Endothelial cell of umbilical vein (primary cell): ENCODE data around the gene GPAT2. TPM values are rescaled to one million over a fixed set of nuclear protein-coding genes. Genes with fewer than 3 reads are reported as not detected.
"Not testable (repeated sequence)": the region's sequence is repeated elsewhere in the genome, so short reads cannot be mapped to it uniquely, and the experiment has no call there.

Source experiments
- BruUV-seq: library from RNA; stranded (reverse); fragments of 400-500 nt; replicated peaks from 2 replicates; lab custom pipeline; 2021; lab: Mats Ljungman, UMichigan
- CTCF ChIA-PET: fragments of 300-600, 350-600 bp; sonication (Branson Sonifier 250); formaldehyde crosslinking; loops from one replicate; lab custom pipeline; 2021; ENCODE audit warnings: antibody characterized with exemption, inconsistent platforms; lab: Charles Lee
- POLR2A ChIA-PET: fragments of 300-600, 350-600 bp; sonication (Branson Sonifier 250); formaldehyde crosslinking; loops from one replicate; lab custom pipeline; 2021; ENCODE audit warnings: antibody characterized with exemption, inconsistent platforms; lab: Charles Lee
- DNase-seq: peaks from one replicate; pipeline ENCODE4 v3.0.0-alpha.2; 2011; ENCODE audit warnings: low read depth, low spot score
- FAIRE-seq: peaks from 2 replicates; lab custom pipeline; 2011; peaks lifted over from hg19 to GRCh38; lab: Jason Lieb, UNC
- H2AFZ ChIP-seq: 2 replicates; pipeline ENCODE4 v1.6.0; 2012; ENCODE audit warnings: low read depth, low read length, control low read depth, inconsistent platforms
- H3K27ac ChIP-seq: 2 replicates; pipeline ENCODE4 v1.5.1; 2011; ENCODE audit warnings: low read depth, mild to moderate bottlenecking, control low read depth, low read length, moderate library complexity; ENCODE audit not compliant: insufficient read depth
- H3K27me3 ChIP-seq, 2 experiments: 2 replicates each; pipeline versions ENCODE4 v1.6.0 to v1.6.1; 2011; ENCODE audit warnings: low read length in 2 of 2, mixed read lengths in 1 of 2; ENCODE audit not compliant: control insufficient read depth in 2 of 2, insufficient read depth in 2 of 2
- H3K36me3 ChIP-seq, 2 experiments: 2 replicates in 1 of 2; 3 replicates in 1 of 2; pipeline ENCODE4 v1.5.1; 2011; ENCODE audit warnings: low read length in 2 of 2, mild to moderate bottlenecking in 1 of 2, moderate library complexity in 1 of 2; ENCODE audit not compliant: control insufficient read depth in 2 of 2, insufficient read depth in 2 of 2; ENCODE audit errors: extremely low read depth in 1 of 2
- H3K4me1 ChIP-seq: 3 replicates; pipeline ENCODE4 v1.5.1; 2011; ENCODE audit warnings: mild to moderate bottlenecking, low read length; ENCODE audit not compliant: control insufficient read depth, insufficient read depth; ENCODE audit errors: extremely low read depth
- H3K4me2 ChIP-seq: 2 replicates; pipeline ENCODE4 v1.6.1; 2011; ENCODE audit warnings: low read length, control low read depth, mixed read lengths; ENCODE audit not compliant: insufficient read depth
- H3K4me3 ChIP-seq, 3 experiments: fragments of 200-600 bp in 1 of 3; sonication (generic), shearing (Covaris generic) in 1 of 3; replicated peaks in 1 of 3; 2 replicates each; pipeline ENCODE4 v1.5.1; 2011 to 2016; ENCODE audit warnings: control low read depth in 3 of 3, low read length in 3 of 3, mild to moderate bottlenecking in 2 of 3, inconsistent platforms in 1 of 3, low read depth in 1 of 3, moderate library complexity in 1 of 3; ENCODE audit not compliant: insufficient read depth in 1 of 3
- H3K79me2 ChIP-seq: 2 replicates; pipeline ENCODE4 v1.6.0; 2012; ENCODE audit warnings: low read length, inconsistent platforms; ENCODE audit not compliant: control insufficient read depth, insufficient read depth
- H3K9ac ChIP-seq: replicated peaks from 2 replicates; pipeline ENCODE3; 2011; ENCODE audit warnings: low read length, control low read depth; ENCODE audit not compliant: insufficient read depth; ENCODE audit errors: extremely low read depth
- H3K9me1 ChIP-seq: replicated peaks from 3 replicates; pipeline ENCODE4 v1.6.0; 2011; ENCODE audit warnings: mild to moderate bottlenecking, low read length; ENCODE audit not compliant: control insufficient read depth, insufficient read depth; ENCODE audit errors: extremely low read depth
- H3K9me3 ChIP-seq: replicated peaks from 2 replicates; pipeline ENCODE4 v1.5.1; 2012; ENCODE audit warnings: low read length, inconsistent platforms; ENCODE audit not compliant: control insufficient read depth, insufficient read depth
- H4K20me1 ChIP-seq: replicated peaks from 2 replicates; pipeline ENCODE3; 2011; ENCODE audit warnings: mild to moderate bottlenecking, low read length; ENCODE audit not compliant: control insufficient read depth, insufficient read depth; ENCODE audit errors: extremely low read depth
- dilution Hi-C: fragments of 300-500 bp; cut with MboI; formaldehyde crosslinking; loops from one replicate; pipeline ENCODE4 v1.15.0; 2019; ENCODE audit warnings: low sequenced_read_pairs; ENCODE audit not compliant: extremely low pct_ligation_motif_present
- intact Hi-C: fragments of 100-400 bp; cut with micrococcal nuclease; formaldehyde crosslinking; loops from one replicate; pipeline ENCODE4 v1.10.0; 2022
- polyA plus RNA-seq, 4 experiments: library from polyadenylated mRNA; depleted of rRNA in 3 of 4; stranded (reverse) in 3 of 4; unstranded in 1 of 4; fragments of >200 nt; gene quantifications; 2 replicates each; pipeline versions ENCODE4 v1.2.1 to v1.2.3, GENCODE V29; 2011 to 2012; ENCODE audit warnings: missing spikeins in 1 of 4
- total RNA-seq: library from RNA; stranded (reverse); gene quantifications from 2 replicates; pipeline ENCODE4 v1.2.3, GENCODE V29; 2021
- TF ChIP-seq, protein P1 (sequence below), 2 donors: IDR thresholded peaks; 1 replicate in 1 of 2; 2 replicates in 1 of 2; pipeline ENCODE4 v1.5.1; 2011; ENCODE audit warnings: low read length in 2 of 2, mild to moderate bottlenecking in 2 of 2, moderate library complexity in 2 of 2, control low read depth in 1 of 2, inconsistent platforms in 1 of 2, low read depth in 1 of 2; ENCODE audit not compliant: insufficient read depth in 1 of 2; ENCODE audit errors: extremely low read depth in 1 of 2

GPAT2 gene
- total and polyA plus RNA-seq, 2 donors (not counting 3 experiments of a cell fraction or from before 2014, with no cell fraction given) = 6.6 to 10.3 TPM

DNA sequence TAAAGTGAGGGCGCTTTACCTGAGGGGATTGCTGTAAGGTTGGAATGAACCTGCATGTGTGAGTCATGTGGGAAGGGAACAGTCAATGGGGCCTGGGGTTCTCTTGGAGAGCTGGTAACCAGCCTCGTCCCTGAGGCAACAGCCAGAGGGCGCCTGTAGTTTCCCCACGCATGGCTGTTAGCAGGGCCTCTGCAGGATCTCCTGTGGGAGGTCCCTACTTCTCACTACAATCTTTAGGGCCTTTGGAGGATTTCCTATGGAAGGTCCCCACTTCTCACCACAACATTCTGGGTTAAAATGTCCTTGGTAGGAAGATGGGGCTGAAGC, 23.6 kb downstream of the GPAT2 start:
- H3K27me3 ChIP-seq, H2AFZ ChIP-seq, BruUV-seq, POLR2A ChIA-PET, dilution Hi-C loops, H3K79me2 ChIP-seq, H3K9me1 ChIP-seq, H3K4me2 ChIP-seq, H3K9me3 ChIP-seq, H3K36me3 ChIP-seq, CTCF ChIA-PET, intact Hi-C loops, H3K4me1 ChIP-seq, H3K4me3 ChIP-seq, H3K27ac ChIP-seq, H3K9ac ChIP-seq, H4K20me1 ChIP-seq: not testable (repeated sequence)
- TF ChIP-seq, protein P1, sequence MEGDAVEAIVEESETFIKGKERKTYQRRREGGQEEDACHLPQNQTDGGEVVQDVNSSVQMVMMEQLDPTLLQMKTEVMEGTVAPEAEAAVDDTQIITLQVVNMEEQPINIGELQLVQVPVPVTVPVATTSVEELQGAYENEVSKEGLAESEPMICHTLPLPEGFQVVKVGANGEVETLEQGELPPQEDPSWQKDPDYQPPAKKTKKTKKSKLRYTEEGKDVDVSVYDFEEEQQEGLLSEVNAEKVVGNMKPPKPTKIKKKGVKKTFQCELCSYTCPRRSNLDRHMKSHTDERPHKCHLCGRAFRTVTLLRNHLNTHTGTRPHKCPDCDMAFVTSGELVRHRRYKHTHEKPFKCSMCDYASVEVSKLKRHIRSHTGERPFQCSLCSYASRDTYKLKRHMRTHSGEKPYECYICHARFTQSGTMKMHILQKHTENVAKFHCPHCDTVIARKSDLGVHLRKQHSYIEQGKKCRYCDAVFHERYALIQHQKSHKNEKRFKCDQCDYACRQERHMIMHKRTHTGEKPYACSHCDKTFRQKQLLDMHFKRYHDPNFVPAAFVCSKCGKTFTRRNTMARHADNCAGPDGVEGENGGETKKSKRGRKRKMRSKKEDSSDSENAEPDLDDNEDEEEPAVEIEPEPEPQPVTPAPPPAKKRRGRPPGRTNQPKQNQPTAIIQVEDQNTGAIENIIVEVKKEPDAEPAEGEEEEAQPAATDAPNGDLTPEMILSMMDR (IDR thresholded peaks at IDR 0.05; ENCODE audit: extremely low read depth in 1 of 2, insufficient read depth in 1 of 2, low read depth in 1 of 2, low read length in 2 of 2) = peak in 1 of 2 donors; percentile 31
- peak; percentile 42 for DNase-seq
- FAIRE-seq = peak; percentile 59

DNA sequence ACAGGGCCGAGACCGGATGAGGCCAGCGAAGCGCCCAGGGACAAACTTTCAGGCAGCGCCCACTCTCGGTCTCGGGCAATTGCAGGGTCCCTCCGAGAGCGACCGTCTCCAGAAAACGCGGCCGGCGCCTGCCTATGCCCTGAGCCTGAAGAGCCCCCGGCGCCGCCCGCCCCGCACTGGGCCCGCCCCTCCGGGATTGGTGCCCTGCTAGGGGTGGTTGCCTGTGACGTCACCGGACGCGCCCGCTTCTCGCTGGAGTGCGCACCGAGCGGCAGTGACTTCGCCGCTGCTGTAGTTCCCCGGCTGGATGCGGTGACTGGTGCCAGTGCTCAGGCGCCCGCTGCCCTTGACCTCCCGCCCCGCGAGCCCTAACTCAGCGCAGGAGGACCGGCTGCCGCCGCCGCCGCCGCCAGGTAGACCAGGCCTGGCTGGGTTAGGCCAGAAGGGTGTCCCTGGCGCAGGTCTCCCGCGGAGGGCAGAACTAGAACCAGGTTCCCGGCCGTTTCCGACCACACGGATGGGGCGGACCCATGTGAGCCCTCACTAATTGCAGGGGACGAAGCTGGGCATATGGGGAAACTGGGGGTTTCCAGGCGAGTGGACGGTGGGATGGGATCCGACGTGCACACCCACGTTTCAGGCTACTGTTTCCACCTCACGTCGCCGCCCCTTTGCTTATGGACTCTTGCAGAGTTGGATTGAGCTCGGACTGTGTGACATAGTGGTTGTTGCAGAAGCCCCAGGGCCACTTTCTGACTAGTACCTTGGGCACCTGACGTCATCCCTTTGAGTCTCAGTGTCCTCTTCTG, 24.2 kb downstream of the GPAT2 start:
- POLR2A ChIA-PET, H3K36me3 ChIP-seq, H3K4me2 ChIP-seq, H3K9ac ChIP-seq, H3K27ac ChIP-seq, intact Hi-C loops, dilution Hi-C loops, H3K79me2 ChIP-seq, H3K27me3 ChIP-seq, H3K9me1 ChIP-seq, H3K4me1 ChIP-seq, H3K9me3 ChIP-seq, H4K20me1 ChIP-seq: not testable (repeated sequence)
- FAIRE-seq (peak; percentile 88), DNase-seq (peak; percentile 79)
- TSS peak; percentile 52 for BruUV-seq
- Histone ChIP-seq H3K4me3 (peak overlapping the region in 1 of 3 experiments; percentile 45), H2AFZ (peak overlapping the region; percentile 89)
- CTCF ChIA-PET = interaction anchor here (2.1 kb wide), 1 partner anchor 18 kb away, joined by 10 read pairs; the partner anchor contains the start of gene ANKRD36C

DNA sequence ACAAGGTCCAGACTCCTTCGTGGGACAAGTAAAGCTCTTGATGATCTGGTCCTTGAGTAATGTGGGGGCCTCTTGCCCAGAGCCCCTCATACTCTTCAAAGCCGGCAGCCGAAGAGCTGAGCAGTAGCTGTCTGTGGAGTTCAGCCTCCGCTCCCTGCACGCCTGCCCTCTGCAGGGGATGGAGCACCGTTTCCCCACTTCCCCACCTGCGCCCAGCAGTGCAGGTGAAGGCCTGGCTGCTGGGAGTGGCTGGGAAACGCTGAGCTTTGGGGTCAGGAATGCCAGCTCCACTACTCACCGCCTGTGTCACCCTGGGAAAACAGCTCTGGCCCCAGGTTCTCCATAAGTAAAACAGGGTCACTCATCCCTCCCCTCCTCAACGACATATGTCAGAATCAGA, 24.9 kb downstream of the GPAT2 start:
- H3K9ac ChIP-seq, dilution Hi-C loops, DNase-seq, H3K36me3 ChIP-seq, H3K27me3 ChIP-seq, H3K9me1 ChIP-seq, H3K9me3 ChIP-seq, H3K79me2 ChIP-seq, H4K20me1 ChIP-seq, H3K27ac ChIP-seq, POLR2A ChIA-PET, FAIRE-seq, intact Hi-C loops, BruUV-seq, H3K4me1 ChIP-seq: not testable (repeated sequence)
- Histone ChIP-seq H3K4me3 (peak overlapping the region in 1 of 3 experiments; percentile 45), H2AFZ (peak overlapping the region; percentile 89), H3K4me2 (peak overlapping the region; percentile 36)
- CTCF ChIA-PET = interaction anchor here (2.1 kb wide), 1 partner anchor 17 kb away, joined by 10 read pairs; the partner anchor contains the start of gene ANKRD36C
